Right lobe of liver (tissue), 6 donors: Measurements from ENCODE around the gene NIPAL3. TPM values are rescaled to one million over a fixed set of nuclear protein-coding genes. Genes with fewer than 3 reads are reported as not detected.
A peak's percentile ranks its signal among the peaks of the same experiment; 100 is the strongest.

Source experiments
- ATAC-seq, 4 donors: fragments of 200-7000 bp; cut with Tn5 transposase; one replicate each; pipeline ENCODE4 v1.9.1; 2020; ENCODE audit warnings: mild to moderate bottlenecking in 4 of 4, moderate library complexity in 4 of 4
- DNase-seq, 3 donors: peaks; one replicate each; pipeline ENCODE4 v3.0.0-alpha.2; 2020
- H3K27ac ChIP-seq, 3 donors: fragments of 200-600 bp; one replicate each; pipeline ENCODE4 v1.8.0; 2022
- H3K27me3 ChIP-seq, 2 donors: fragments of 200-600 bp; one replicate each; pipeline ENCODE4 v1.8.0; 2022
- H3K36me3 ChIP-seq, 4 donors: fragments of 200-600 bp; sonication (generic) in 1 of 4; one replicate each; pipeline versions ENCODE4 v1.5.1 to v1.8.0; 2017 to 2022; ENCODE audit warnings: control low read depth in 1 of 4
- H3K4me1 ChIP-seq, 4 donors: fragments of 200-600 bp; sonication (generic) in 1 of 4; one replicate each; pipeline versions ENCODE4 v1.5.1 to v1.8.0; 2017 to 2022; ENCODE audit warnings: control low read depth in 1 of 4
- H3K4me3 ChIP-seq, 3 donors: fragments of 200-600 bp; one replicate each; pipeline ENCODE4 v1.8.0; 2022
- H3K9me3 ChIP-seq, 4 donors: fragments of 200-600 bp; sonication (generic) in 1 of 4; one replicate each; pipeline versions ENCODE4 v1.5.1 to v1.8.0; 2017 to 2022; ENCODE audit warnings: control low read depth in 1 of 4
- CTCF ChIP-seq, 4 donors: fragments of 200-600 bp in 3 of 4; fragments of 450-650 bp in 1 of 4; IDR thresholded peaks; one replicate each; pipeline versions ENCODE4 v1.5.1 to v1.8.0; 2016 to 2022; ENCODE audit warnings: antibody characterized with exemption in 4 of 4, mild to moderate bottlenecking in 2 of 4
- POLR2A ChIP-seq: fragments of 450-650 bp; IDR thresholded peaks from one replicate; pipeline ENCODE4 v1.6.1; 2017; ENCODE audit warnings: antibody characterized with exemption, mild to moderate bottlenecking
- WGBS: methylation state at CpG from one replicate; pipeline ENCODE4 v1.1.6; 2018; ENCODE audit warnings: low coverage, low lambda C conversion rate; ENCODE audit not compliant: insufficient coverage; ENCODE audit errors: missing lambda C conversion rate; 5-methylcytosine and 5-hydroxymethylcytosine counted together
- intact Hi-C, 2 donors: fragments of 100-400 bp; cut with DNase I; formaldehyde crosslinking; loops; one replicate each; pipeline versions ENCODE4 v1.11.2 to v1.14.1; 2022
- total RNA-seq, 6 experiments: library from RNA; depleted of rRNA in 2 of 6; stranded (reverse); fragments of >200 nt in 2 of 6; fragmentation: NEBNext Ultra II Directional in 3 of 6; extraction: Animal tissue kit (Norgen Biotek cat#: 25700) in 3 of 6; gene quantifications; one replicate each; pipeline versions ENCODE4 v1.1.0 to v1.2.4, GENCODE V29; 2016 to 2023
- donor health status: DM: no; HTN: yes; CAD: no.
- donor health status: DM: no; HTN: no; CAD: no.
- donor health status: DM: no; HTN: no; CAD: no.
- donor health status: DM: no; HTN: yes; CAD: no.
- donor health status: DM: no; HTN: yes; CAD: no.

The NIPAL3 gene
- total RNA-seq, 6 experiments from 2014 or later: 3.4 to 9.2 (median 6.0) TPM

- H3K4me3 ChIP-seq: no peak overlapping the region
- WGBS: 77% methylated on average over 6 of the region's 6 CpGs
- no peak for ATAC-seq
- no peak overlapping the region for H3K27ac ChIP-seq
- H3K4me1 ChIP-seq: peaks cover 0 to 11% (median 0%) of the 10 kb centered on the region in 4 donors
- no peaks in the 10 kb centered on the region for H3K27me3 ChIP-seq
- no peaks in the 10 kb centered on the region for H3K9me3 ChIP-seq
- no peak for TF ChIP-seq POLR2A
- TF ChIP-seq CTCF (IDR thresholded peaks at IDR 0.05): no peak
- intact Hi-C loops: no loop called here
- no peak for DNase-seq
- no peaks in the 10 kb centered on the region for H3K36me3 ChIP-seq
Measured at GRCh38 chr1:24411963-24412362, 3.6 kb upstream of the NIPAL3 start.

GRCh38 chr1:24412408-24412807 lies 3.2 kb upstream of the NIPAL3 start:
- 89% methylated on average over 1 of the region's 1 CpG for WGBS
- Histone ChIP-seq H3K27me3 (no peaks in the 10 kb centered on the region), H3K9me3 (no peaks in the 10 kb centered on the region), H3K27ac (no peak overlapping the region), H3K4me1 (peaks cover 0 to 13% (median 0%) of the 10 kb centered on the region in 4 donors), H3K4me3 (no peak overlapping the region), H3K36me3 (no peaks in the 10 kb centered on the region)
- DNase-seq (no peak), ATAC-seq (no peak)
- TF ChIP-seq CTCF (IDR thresholded peaks at IDR 0.05) (no peak), POLR2A (no peak)
- intact Hi-C loops: no loop called here

DNA sequence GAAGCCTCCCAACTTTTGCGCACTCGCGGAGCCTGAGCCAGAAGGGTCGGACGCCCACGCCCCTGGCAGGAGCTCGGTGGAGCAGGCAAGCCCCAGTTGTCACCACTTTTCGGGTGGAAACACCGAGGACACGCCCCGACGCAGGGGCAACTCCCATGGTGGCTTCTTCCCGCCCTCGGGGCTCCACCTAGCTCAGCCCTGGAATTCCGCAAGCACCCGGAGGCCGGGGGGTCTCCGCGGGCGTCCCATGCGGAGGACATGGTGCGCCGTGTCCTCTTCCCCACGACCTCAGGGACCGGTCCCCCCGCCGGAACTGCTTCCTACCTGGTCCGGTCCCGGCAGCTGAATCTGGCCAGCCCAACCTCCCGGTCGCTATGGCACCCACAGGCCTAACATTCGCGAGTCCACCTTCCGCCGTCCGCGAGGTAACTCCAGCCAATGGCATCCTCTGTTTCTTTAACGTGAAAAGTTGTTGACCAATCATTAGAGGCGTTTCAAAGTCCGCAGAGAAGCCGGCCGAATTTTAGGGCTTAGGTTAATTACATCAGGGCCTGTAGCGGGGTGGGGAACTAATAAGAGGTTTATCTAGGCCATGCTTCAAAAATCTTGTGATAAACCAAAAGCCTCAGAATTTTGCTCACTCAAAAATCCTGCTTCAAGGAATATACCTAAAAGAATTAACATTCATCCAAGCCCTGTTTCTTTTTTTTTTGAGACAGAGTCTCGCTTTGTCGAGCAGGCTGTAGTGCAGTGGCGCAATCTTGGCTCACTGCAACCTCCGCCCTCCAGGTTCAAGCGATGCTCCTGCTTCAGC lies 2.0 kb upstream of the NIPAL3 start, which contains the start of gene STPG1:
Gene STPG1 (minus strand): TSS at position 433 of the 814 bp plus-strand sequence. CDS start 12,394 bp downstream, outside the sequence.
- H3K9me3 ChIP-seq: no peaks in the 10 kb centered on the region
- intact Hi-C loops: no loop called here
- ATAC-seq (peak; percentile 75 to 82 (median 78)), DNase-seq (peak; percentile 84 to 90 (median 90))
- H3K4me1 ChIP-seq: peaks cover 0 to 13% (median 0%) of the 10 kb centered on the region in 4 donors
- no peaks in the 10 kb centered on the region for H3K27me3 ChIP-seq
- no peaks in the 10 kb centered on the region for H3K36me3 ChIP-seq
- TF ChIP-seq CTCF (IDR thresholded peaks at IDR 0.05): no peak
- TF ChIP-seq POLR2A: peak; percentile 31
- peak within 1 kb of the TSS; percentile 65 to 81 (median 73) for H3K4me3 ChIP-seq
- H3K27ac ChIP-seq: peak within 1 kb of the TSS in 1 of 3 donors; percentile 37
- WGBS: 5% methylated on average over 21 of the region's 48 CpGs

- DNase-seq: no peak
- no peak overlapping the region for H3K27ac ChIP-seq
- no peaks in the 10 kb centered on the region for H3K27me3 ChIP-seq
- H3K36me3 ChIP-seq: no peaks in the 10 kb centered on the region
- ATAC-seq: no peak
- TF ChIP-seq POLR2A (no peak), CTCF (IDR thresholded peaks at IDR 0.05) (no peak)
- no peaks in the 10 kb centered on the region for H3K9me3 ChIP-seq
- 72% methylated on average over 21 of the region's 22 CpGs for WGBS
- intact Hi-C loops: no loop called here
- H3K4me3 ChIP-seq: peak overlapping the region in 2 of 3 donors; percentile 17 to 73
- peaks cover 0 to 13% (median 0%) of the 10 kb centered on the region in 4 donors for H3K4me1 ChIP-seq
Measured at GRCh38 chr1:24414775-24415333, 748 bp upstream of the NIPAL3 start.
